Epithelial cell of esophagus (primary cell): ENCODE results near the gene ANKRD53.

ENCODE experiments used
- DNase-seq: peaks from one replicate; pipeline ENCODE4 v3.0.0; 2010; ENCODE audit warnings: low read depth
- H3K4me3 ChIP-seq: 2 replicates; pipeline ENCODE4 v1.5.1; 2011; ENCODE audit warnings: mild to moderate bottlenecking, low read length, control low read depth
- CTCF ChIP-seq: IDR thresholded peaks from 2 replicates; pipeline ENCODE4 v1.5.1; 2011; ENCODE audit warnings: low read depth, mild to moderate bottlenecking, low read length, control low read depth, inconsistent platforms; ENCODE audit not compliant: insufficient read depth; ENCODE audit errors: missing control alignments

Gene ANKRD53

GRCh38 chr2:70985283-70985688 lies 6.9 kb downstream of the ANKRD53 start:
- H3K4me3 ChIP-seq = no peak overlapping the region
- TF ChIP-seq CTCF = no peak
- DNase-seq = no peak

GRCh38 chr2:70985956-70986355 lies 7.5 kb downstream of the ANKRD53 start:
- no peak overlapping the region for H3K4me3 ChIP-seq
- TF ChIP-seq CTCF = no peak
- DNase-seq = no peak

GRCh38 chr2:70986499-70987189 lies 8.2 kb downstream of the ANKRD53 start:
- no peak for DNase-seq
- TF ChIP-seq CTCF = no peak
- H3K4me3 ChIP-seq = no peak overlapping the region

GRCh38 chr2:70987386-70987785 lies 9.0 kb downstream of the ANKRD53 start:
- TF ChIP-seq CTCF = no peak
- H3K4me3 ChIP-seq = no peak overlapping the region
- no peak for DNase-seq

- TF ChIP-seq CTCF = no peak
- H3K4me3 ChIP-seq = no peak overlapping the region
- DNase-seq = no peak
Measured at GRCh38 chr2:70988151-70988550, 9.7 kb downstream of the ANKRD53 start.

- DNase-seq = no peak
- H3K4me3 ChIP-seq = no peak overlapping the region
- TF ChIP-seq CTCF = no peak
Measured at GRCh38 chr2:70988726-70989648, 10.6 kb downstream of the ANKRD53 start.
